Activated T-helper 17 cell treated with anti-CD3 and anti-CD28 coated beads, Interleukin-2, amount 50 U/mL, for 72 hours (primary cell): ENCODE measurements around the gene CROCC2. TPM values are rescaled to one million over a fixed set of nuclear protein-coding genes. Genes with fewer than 3 reads are reported as not detected.

Source experiments
- ATAC-seq: fragments of 150-1000 bp; cut with Tn5 transposase; replicated peaks from 2 replicates; pipeline ENCODE4 v1.10.0; 2021; ENCODE audit warnings: mild to moderate bottlenecking, moderate library complexity
- H3K27ac Mint-ChIP-seq: one replicate; pipeline ENCODE4 v1.8.0; 2022; ENCODE audit warnings: mixed read lengths
- H3K27me3 Mint-ChIP-seq: one replicate; pipeline ENCODE4 v1.8.0; 2022; ENCODE audit warnings: mixed read lengths
- H3K36me3 Mint-ChIP-seq: one replicate; pipeline ENCODE4 v1.8.0; 2022; ENCODE audit warnings: low read depth, mild to moderate bottlenecking, mixed read lengths
- H3K4me1 Mint-ChIP-seq: one replicate; pipeline ENCODE4 v1.8.0; 2022; ENCODE audit warnings: mixed read lengths
- H3K4me3 Mint-ChIP-seq: one replicate; pipeline ENCODE4 v1.8.0; 2022; ENCODE audit warnings: mild to moderate bottlenecking, mixed read lengths
- H3K9me3 Mint-ChIP-seq: one replicate; pipeline ENCODE4 v1.8.0; 2022; ENCODE audit warnings: mixed read lengths
- total RNA-seq, 2 donors: library from RNA; stranded (reverse); gene quantifications; one replicate each; pipeline ENCODE4 v1.2.3, GENCODE V29; 2022

Gene CROCC2
- total RNA-seq, 2 donors from 2014 or later = not detected

DNA sequence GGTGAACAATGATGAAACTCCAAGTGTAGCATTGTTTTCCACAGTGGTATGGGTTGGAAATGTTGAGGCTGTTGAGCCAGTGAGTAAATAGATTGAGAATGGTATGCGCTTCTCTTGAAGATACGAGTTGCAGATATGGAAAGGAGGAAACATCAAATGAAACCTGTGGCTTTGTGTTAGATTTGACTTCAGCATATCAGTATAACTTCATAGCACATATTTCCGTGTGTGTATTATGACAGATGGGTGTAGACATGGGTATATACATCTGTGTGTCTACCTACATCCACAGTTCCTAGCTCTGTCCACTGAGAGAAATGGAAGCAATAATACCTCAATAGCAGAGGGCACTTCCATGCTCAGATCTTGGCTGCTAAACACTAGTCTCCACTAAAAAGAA, 100.3 kb downstream of the CROCC2 start:
- no peak overlapping the region for H3K27ac Mint-ChIP-seq

DNA sequence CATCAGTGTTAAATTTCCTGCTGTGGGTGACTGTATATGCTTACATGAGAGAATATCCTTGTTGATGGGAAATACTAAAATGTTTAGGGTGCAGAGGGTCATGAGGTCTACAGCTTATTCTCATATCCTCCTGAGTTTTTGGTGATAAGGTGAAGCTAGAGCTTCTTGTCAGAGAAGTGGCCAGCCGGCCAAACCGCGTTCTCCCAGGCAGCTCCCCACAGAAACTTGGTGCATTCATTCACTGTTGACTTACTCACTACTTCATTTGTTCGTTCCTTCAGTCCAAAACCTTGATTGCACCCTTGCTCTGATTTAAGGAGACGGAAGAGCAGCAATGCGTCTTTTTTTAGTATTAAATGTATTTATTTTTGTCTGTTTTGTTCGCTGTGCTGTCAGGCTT, 101.0 kb downstream of the CROCC2 start:
- no peak for ATAC-seq

More for the DNA sequence above, 100.3 kb downstream of the CROCC2 start:
- Mint-ChIP-seq H3K9me3 (peaks cover 16% of the 10 kb centered on the region), H3K4me3 (no peak overlapping the region), H3K4me1 (peaks cover 4% of the 10 kb centered on the region), H3K27me3 (peaks cover 9% of the 10 kb centered on the region), H3K36me3 (no peaks in the 10 kb centered on the region)
- no peak for ATAC-seq

GRCh38 chr2:241007880-241008710, 102.0 kb downstream of the CROCC2 start:
- H3K27me3 Mint-ChIP-seq = peaks cover 12% of the 10 kb centered on the region
- no peaks in the 10 kb centered on the region for H3K36me3 Mint-ChIP-seq
- ATAC-seq = no peak
- H3K27ac Mint-ChIP-seq = no peak overlapping the region
- peaks cover 16% of the 10 kb centered on the region for H3K9me3 Mint-ChIP-seq
- H3K4me1 Mint-ChIP-seq = peaks cover 4% of the 10 kb centered on the region
- H3K4me3 Mint-ChIP-seq = no peak overlapping the region

More for the DNA sequence above, 101.0 kb downstream of the CROCC2 start:
- H3K27ac Mint-ChIP-seq = no peak overlapping the region
- peaks cover 4% of the 10 kb centered on the region for H3K4me1 Mint-ChIP-seq
- H3K4me3 Mint-ChIP-seq = no peak overlapping the region
- H3K36me3 Mint-ChIP-seq = no peaks in the 10 kb centered on the region
- peaks cover 16% of the 10 kb centered on the region for H3K9me3 Mint-ChIP-seq
- peaks cover 8% of the 10 kb centered on the region for H3K27me3 Mint-ChIP-seq

DNA sequence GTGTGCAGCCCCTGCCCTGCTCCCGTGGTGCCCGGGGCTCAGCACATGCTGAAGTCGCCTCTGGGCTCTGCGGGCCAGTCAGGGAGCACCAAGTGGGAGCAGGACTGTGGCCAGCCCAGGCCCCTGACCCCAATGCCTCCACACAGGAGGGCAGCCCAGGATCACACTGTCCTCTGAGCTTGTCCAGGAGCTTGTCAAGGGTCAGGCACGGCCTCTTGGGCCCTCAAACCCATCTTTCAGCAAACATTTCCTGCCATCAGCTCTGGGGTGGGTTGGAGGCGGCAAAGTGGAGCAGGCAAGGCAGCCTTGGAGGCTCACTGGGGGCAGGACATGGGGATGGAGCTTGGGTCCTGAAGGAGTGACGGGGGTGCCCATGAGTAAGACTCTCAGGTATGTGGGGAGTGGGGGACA, 102.6 kb downstream of the CROCC2 start:
- peak overlapping the region; percentile 48 for H3K4me3 Mint-ChIP-seq
- H3K27me3 Mint-ChIP-seq = peaks cover 12% of the 10 kb centered on the region
- peaks cover 4% of the 10 kb centered on the region for H3K4me1 Mint-ChIP-seq
- H3K36me3 Mint-ChIP-seq = no peaks in the 10 kb centered on the region
- H3K9me3 Mint-ChIP-seq = peaks cover 14% of the 10 kb centered on the region
- H3K27ac Mint-ChIP-seq = peak overlapping the region; percentile 47
- no peak for ATAC-seq

- Mint-ChIP-seq H3K27ac (peak overlapping the region; percentile 47), H3K36me3 (no peaks in the 10 kb centered on the region), H3K27me3 (peaks cover 12% of the 10 kb centered on the region), H3K4me1 (peaks cover 4% of the 10 kb centered on the region), H3K4me3 (peak overlapping the region; percentile 48), H3K9me3 (peaks cover 10% of the 10 kb centered on the region)
- ATAC-seq = no peak
These were observed 103.1 kb downstream of the CROCC2 start for GRCh38 chr2:241009191-241009590.

DNA sequence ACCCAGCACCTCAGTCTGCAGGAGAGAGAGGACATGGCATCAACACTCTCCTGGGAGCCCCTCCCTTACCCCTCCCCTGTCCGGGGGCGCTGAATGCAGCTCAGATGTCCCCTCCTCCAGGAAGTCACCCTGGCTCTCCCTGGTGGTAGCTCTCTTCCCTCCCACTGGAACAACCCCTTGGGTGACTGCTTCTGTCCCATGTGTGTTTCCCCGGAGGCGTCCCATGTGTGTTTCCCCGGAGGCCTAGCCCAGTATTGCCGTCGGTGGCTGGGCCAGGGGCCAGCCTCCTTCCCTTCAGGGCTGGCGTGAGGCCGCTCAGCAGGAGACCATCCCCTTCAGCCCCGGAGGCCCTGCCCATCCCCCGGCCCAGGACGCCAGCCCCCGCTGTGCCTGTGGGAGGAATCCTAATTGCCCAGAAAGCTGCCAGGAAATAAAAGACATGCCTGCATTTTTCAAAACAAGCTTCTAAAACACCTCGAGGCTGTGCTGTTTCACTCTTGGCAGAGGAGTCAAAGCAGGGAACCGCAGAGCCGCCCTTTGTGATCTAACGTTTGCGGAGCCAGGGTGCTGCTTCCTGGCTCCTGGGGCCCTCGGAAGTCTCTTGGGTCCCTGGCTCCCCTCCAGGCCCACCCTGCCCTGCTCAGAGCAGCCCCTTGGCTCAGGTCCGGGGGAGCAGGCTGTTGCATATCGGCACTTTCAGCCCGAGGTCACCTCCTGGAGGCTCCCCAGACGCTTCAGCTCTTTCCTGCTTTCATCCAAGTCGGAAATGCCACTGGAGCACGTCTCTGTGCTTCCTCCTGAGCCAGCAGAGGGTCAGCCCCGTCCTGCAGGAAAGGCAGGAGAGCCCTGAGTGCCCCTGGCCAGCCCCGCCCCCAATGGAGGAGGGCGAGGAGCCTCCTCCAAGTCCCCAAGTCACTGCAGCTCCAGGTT, 103.7 kb downstream of the CROCC2 start:
- peak overlapping the region; percentile 48 for H3K4me3 Mint-ChIP-seq
- H3K9me3 Mint-ChIP-seq = peaks cover 10% of the 10 kb centered on the region
- no peak overlapping the region for H3K27ac Mint-ChIP-seq
- peaks cover 12% of the 10 kb centered on the region for H3K27me3 Mint-ChIP-seq
- ATAC-seq = peak; percentile 76
- no peaks in the 10 kb centered on the region for H3K36me3 Mint-ChIP-seq
- H3K4me1 Mint-ChIP-seq = peaks cover 4% of the 10 kb centered on the region

- Mint-ChIP-seq H3K27ac (no peak overlapping the region), H3K4me1 (peaks cover 4% of the 10 kb centered on the region), H3K36me3 (no peaks in the 10 kb centered on the region), H3K4me3 (peak overlapping the region; percentile 48), H3K9me3 (peaks cover 6% of the 10 kb centered on the region), H3K27me3 (peaks cover 9% of the 10 kb centered on the region)
- no peak for ATAC-seq
These were observed 104.6 kb downstream of the CROCC2 start for GRCh38 chr2:241010531-241011295.

- no peak for ATAC-seq
- H3K9me3 Mint-ChIP-seq = peaks cover under 1% of the 10 kb centered on the region
- H3K27me3 Mint-ChIP-seq = peaks cover 8% of the 10 kb centered on the region
- H3K27ac Mint-ChIP-seq = no peak overlapping the region
- no peaks in the 10 kb centered on the region for H3K36me3 Mint-ChIP-seq
- H3K4me3 Mint-ChIP-seq = no peak overlapping the region
- peaks cover 4% of the 10 kb centered on the region for H3K4me1 Mint-ChIP-seq
These were observed 105.1 kb downstream of the CROCC2 start for GRCh38 chr2:241011296-241011600.

GRCh38 chr2:241011751-241012510, 105.8 kb downstream of the CROCC2 start:
- Mint-ChIP-seq H3K27ac (no peak overlapping the region), H3K9me3 (no peaks in the 10 kb centered on the region), H3K36me3 (no peaks in the 10 kb centered on the region), H3K4me1 (peaks cover 4% of the 10 kb centered on the region), H3K27me3 (peaks cover 5% of the 10 kb centered on the region), H3K4me3 (no peak overlapping the region)
- ATAC-seq = no peak

- H3K4me3 Mint-ChIP-seq = no peak overlapping the region
- peaks cover 4% of the 10 kb centered on the region for H3K27me3 Mint-ChIP-seq
- no peak for ATAC-seq
These were observed 108.1 kb downstream of the CROCC2 start for GRCh38 chr2:241014224-241014623.

DNA sequence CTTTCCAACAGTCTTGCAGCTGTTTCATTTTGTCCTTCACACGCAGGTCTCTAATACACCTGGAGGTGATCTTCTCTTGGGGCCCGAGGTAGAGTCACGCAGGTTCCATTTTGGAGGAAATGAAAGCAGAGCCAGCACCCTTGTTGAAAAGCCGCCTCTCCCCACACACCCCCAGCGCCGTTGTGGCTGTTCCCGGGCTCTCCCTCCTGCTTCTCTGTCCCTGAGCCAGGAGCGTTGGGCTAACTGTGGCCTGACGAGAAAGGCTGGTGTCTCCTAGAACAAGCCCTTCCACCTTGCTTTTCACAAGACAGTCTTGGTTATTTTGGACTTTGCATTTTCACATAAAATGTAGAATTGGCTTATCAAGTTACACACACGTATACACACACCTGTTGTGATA, 108.6 kb downstream of the CROCC2 start:
- Mint-ChIP-seq H3K4me1 (no peaks in the 10 kb centered on the region), H3K27ac (no peak overlapping the region), H3K27me3 (peaks cover 4% of the 10 kb centered on the region), H3K36me3 (no peaks in the 10 kb centered on the region), H3K4me3 (no peak overlapping the region), H3K9me3 (no peaks in the 10 kb centered on the region)
- ATAC-seq = no peak

More at GRCh38 chr2:241014224-241014623, 108.1 kb downstream of the CROCC2 start:
- H3K27ac Mint-ChIP-seq = no peak overlapping the region
- no peaks in the 10 kb centered on the region for H3K9me3 Mint-ChIP-seq
- no peaks in the 10 kb centered on the region for H3K4me1 Mint-ChIP-seq
- no peaks in the 10 kb centered on the region for H3K36me3 Mint-ChIP-seq

GRCh38 chr2:241015439-241015838, 109.3 kb downstream of the CROCC2 start:
- H3K36me3 Mint-ChIP-seq = no peaks in the 10 kb centered on the region
- peaks cover 4% of the 10 kb centered on the region for H3K27me3 Mint-ChIP-seq
- H3K27ac Mint-ChIP-seq = no peak overlapping the region
- H3K4me1 Mint-ChIP-seq = no peaks in the 10 kb centered on the region
- no peak for ATAC-seq
- H3K9me3 Mint-ChIP-seq = no peaks in the 10 kb centered on the region
- no peak overlapping the region for H3K4me3 Mint-ChIP-seq

DNA sequence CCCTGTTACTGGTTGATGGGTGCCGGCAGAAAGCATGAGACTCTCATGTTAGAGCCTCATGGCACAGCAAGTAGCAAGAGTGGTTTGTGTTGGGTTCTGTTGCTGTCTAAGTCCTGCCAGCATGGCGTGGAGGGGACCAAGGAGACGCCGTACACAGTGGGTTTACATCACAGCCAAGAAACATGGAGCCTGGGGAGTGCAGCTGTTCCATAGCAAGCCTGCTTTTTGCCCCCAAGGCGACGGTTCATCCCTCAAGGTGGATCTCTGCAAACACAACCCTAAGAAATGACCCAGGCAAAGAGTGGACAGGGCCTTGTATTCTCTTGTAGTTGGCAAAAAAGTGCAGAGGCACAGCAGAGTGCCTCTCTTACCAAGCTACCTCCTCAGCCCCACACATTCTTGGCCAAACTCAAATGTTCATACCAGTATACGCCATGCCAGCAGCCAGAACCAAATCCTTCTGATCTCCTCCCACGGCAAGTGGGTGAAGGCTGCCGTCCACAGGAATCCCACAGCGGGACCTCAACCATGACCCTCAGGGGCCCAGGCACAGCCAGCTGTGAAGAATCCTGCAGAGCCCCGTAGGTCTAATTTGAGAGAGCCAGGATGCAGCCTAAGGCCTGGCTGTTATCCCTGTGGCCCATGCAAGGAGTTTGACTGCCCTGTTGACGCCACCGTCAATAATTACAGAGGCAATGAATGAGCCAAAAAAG, 111.2 kb downstream of the CROCC2 start:
- H3K27me3 Mint-ChIP-seq = peaks cover 1% of the 10 kb centered on the region
- no peak overlapping the region for H3K27ac Mint-ChIP-seq
- H3K9me3 Mint-ChIP-seq = no peaks in the 10 kb centered on the region
- no peaks in the 10 kb centered on the region for H3K36me3 Mint-ChIP-seq
- ATAC-seq = no peak
- H3K4me1 Mint-ChIP-seq = no peaks in the 10 kb centered on the region
- H3K4me3 Mint-ChIP-seq = no peak overlapping the region
